ENCODE measurements around the gene TMEM63B.

Gene TMEM63B

DNA sequence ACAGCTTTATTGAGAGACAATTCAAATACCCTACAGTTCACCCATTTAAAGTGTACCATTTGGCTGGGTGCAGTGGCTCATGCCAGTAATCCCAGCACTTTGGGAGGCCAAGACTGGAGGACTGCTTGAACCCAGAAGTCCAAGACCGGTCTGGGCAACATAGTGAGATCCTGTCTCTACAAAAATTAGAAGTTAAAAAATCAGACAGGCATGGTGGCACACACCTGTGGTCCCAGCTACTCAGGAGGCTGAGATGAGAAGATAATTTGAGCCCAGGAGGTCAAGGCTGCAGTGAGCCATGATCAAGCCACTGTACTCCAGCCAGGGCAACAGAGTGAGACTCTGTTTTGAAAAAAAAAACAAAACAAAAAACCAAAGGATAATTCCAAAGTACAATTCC lies 40.2 kb downstream of the TMEM63B start:
- H3K27me3 ChIP-seq (ENCODE audit: insufficient read depth, low read length), result peaks cover 5% of the 10 kb centered on the region; the same call in 1 of the 2 replicates
- no peaks in the 10 kb centered on the region for H3K9me3 ChIP-seq (ENCODE audit: insufficient read depth, low read depth, low read length)
- H3K4me3 ChIP-seq (ENCODE audit: low read length), result no peak overlapping the region
- H3K36me3 ChIP-seq (ENCODE audit: insufficient read depth, low read depth, low read length), result no peaks in the 10 kb centered on the region
- peaks cover 4% of the 10 kb centered on the region; the same call in 1 of the 2 replicates for H3K4me1 ChIP-seq (ENCODE audit: insufficient read depth, low read length)
- no peak overlapping the region for H3K9ac ChIP-seq (ENCODE audit: low read depth, low read length)
- no peak overlapping the region for H3K27ac ChIP-seq (ENCODE audit: low read length)

DNA sequence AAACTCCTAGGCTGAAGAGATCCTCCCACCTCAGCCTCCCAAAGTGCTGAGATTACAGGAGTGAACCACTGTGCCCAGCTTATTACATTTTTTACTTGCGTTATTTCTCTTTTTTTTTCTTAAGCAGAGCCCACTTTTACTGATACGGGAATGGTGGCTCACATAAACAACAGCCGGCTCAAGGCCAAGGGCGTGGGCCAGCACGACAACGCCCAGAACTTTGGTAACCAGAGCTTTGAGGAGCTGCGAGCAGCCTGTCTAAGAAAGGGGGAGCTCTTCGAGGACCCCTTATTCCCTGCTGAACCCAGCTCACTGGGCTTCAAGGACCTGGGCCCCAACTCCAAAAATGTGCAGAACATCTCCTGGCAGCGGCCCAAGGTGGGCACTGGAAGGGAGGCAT lies 41.8 kb downstream of the TMEM63B start:
- Histone ChIP-seq H3K4me1 (ENCODE audit: insufficient read depth, low read length) (peaks cover 4% of the 10 kb centered on the region; the same call in 1 of the 2 replicates), H3K36me3 (ENCODE audit: insufficient read depth, low read depth, low read length) (no peaks in the 10 kb centered on the region), H3K4me3 (ENCODE audit: low read length) (no peak overlapping the region), H3K9ac (ENCODE audit: low read depth, low read length) (no peak overlapping the region), H3K9me3 (ENCODE audit: insufficient read depth, low read depth, low read length) (no peaks in the 10 kb centered on the region), H3K27me3 (ENCODE audit: insufficient read depth, low read length) (peaks cover 5% of the 10 kb centered on the region; the same call in 1 of the 2 replicates), H3K27ac (ENCODE audit: low read length) (no peak overlapping the region)

- peaks cover 4% of the 10 kb centered on the region; the same call in 1 of the 2 replicates for H3K4me1 ChIP-seq (ENCODE audit: insufficient read depth, low read length)
- no peak overlapping the region for H3K27ac ChIP-seq (ENCODE audit: low read length)
- no peaks in the 10 kb centered on the region for H3K36me3 ChIP-seq (ENCODE audit: insufficient read depth, low read depth, low read length)
- H3K9ac ChIP-seq (ENCODE audit: low read depth, low read length), result no peak overlapping the region
- no peak overlapping the region for H3K4me3 ChIP-seq (ENCODE audit: low read length)
- peaks cover 5% of the 10 kb centered on the region; the same call in 1 of the 2 replicates for H3K27me3 ChIP-seq (ENCODE audit: insufficient read depth, low read length)
- no peaks in the 10 kb centered on the region for H3K9me3 ChIP-seq (ENCODE audit: insufficient read depth, low read depth, low read length)
Observed at GRCh38 chr6:44169886-44170570, 42.7 kb downstream of the TMEM63B start.

GRCh38 chr6:44171899-44172546 lies 44.7 kb downstream of the TMEM63B start:
- Histone ChIP-seq H3K9me3 (ENCODE audit: insufficient read depth, low read depth, low read length) (no peaks in the 10 kb centered on the region), H3K4me3 (ENCODE audit: low read length) (no peak overlapping the region), H3K27ac (ENCODE audit: low read length) (no peak overlapping the region), H3K36me3 (ENCODE audit: insufficient read depth, low read depth, low read length) (no peaks in the 10 kb centered on the region), H3K27me3 (ENCODE audit: insufficient read depth, low read length) (peaks cover 5% of the 10 kb centered on the region; the same call in 1 of the 2 replicates), H3K4me1 (ENCODE audit: insufficient read depth, low read length) (peaks cover under 1% of the 10 kb centered on the region; the same call in 1 of the 2 replicates), H3K9ac (ENCODE audit: low read depth, low read length) (no peak overlapping the region)

- Histone ChIP-seq H3K4me1 (ENCODE audit: insufficient read depth, low read length) (no peaks in the 10 kb centered on the region), H3K9me3 (ENCODE audit: insufficient read depth, low read depth, low read length) (no peaks in the 10 kb centered on the region), H3K36me3 (ENCODE audit: insufficient read depth, low read depth, low read length) (no peaks in the 10 kb centered on the region), H3K4me3 (ENCODE audit: low read length) (no peak overlapping the region), H3K27ac (ENCODE audit: low read length) (no peak overlapping the region), H3K27me3 (ENCODE audit: insufficient read depth, low read length) (peaks cover 5% of the 10 kb centered on the region; the same call in 1 of the 2 replicates), H3K9ac (ENCODE audit: low read depth, low read length) (no peak overlapping the region)
Observed at GRCh38 chr6:44172731-44173500, 45.6 kb downstream of the TMEM63B start.

- no peaks in the 10 kb centered on the region for H3K27me3 ChIP-seq (ENCODE audit: insufficient read depth, low read length)
- no peaks in the 10 kb centered on the region for H3K4me1 ChIP-seq (ENCODE audit: insufficient read depth, low read length)
- no peak overlapping the region for H3K27ac ChIP-seq (ENCODE audit: low read length)
- no peak overlapping the region for H3K9ac ChIP-seq (ENCODE audit: low read depth, low read length)
- H3K36me3 ChIP-seq (ENCODE audit: insufficient read depth, low read depth, low read length), result no peaks in the 10 kb centered on the region
- no peaks in the 10 kb centered on the region for H3K9me3 ChIP-seq (ENCODE audit: insufficient read depth, low read depth, low read length)
- H3K4me3 ChIP-seq (ENCODE audit: low read length), result no peak overlapping the region
Observed at GRCh38 chr6:44176130-44176761, 48.9 kb downstream of the TMEM63B start.

GRCh38 chr6:44176762-44177509 lies 49.6 kb downstream of the TMEM63B start:
- Histone ChIP-seq H3K9me3 (ENCODE audit: insufficient read depth, low read depth, low read length) (no peaks in the 10 kb centered on the region), H3K27me3 (ENCODE audit: insufficient read depth, low read length) (no peaks in the 10 kb centered on the region), H3K4me1 (ENCODE audit: insufficient read depth, low read length) (no peaks in the 10 kb centered on the region), H3K9ac (ENCODE audit: low read depth, low read length) (no peak overlapping the region), H3K4me3 (ENCODE audit: low read length) (no peak overlapping the region), H3K36me3 (ENCODE audit: insufficient read depth, low read depth, low read length) (no peaks in the 10 kb centered on the region), H3K27ac (ENCODE audit: low read length) (no peak overlapping the region)

- Histone ChIP-seq H3K9me3 (ENCODE audit: insufficient read depth, low read depth, low read length) (no peaks in the 10 kb centered on the region), H3K4me3 (ENCODE audit: low read length) (no peak overlapping the region), H3K36me3 (ENCODE audit: insufficient read depth, low read depth, low read length) (no peaks in the 10 kb centered on the region), H3K27me3 (ENCODE audit: insufficient read depth, low read length) (no peaks in the 10 kb centered on the region), H3K27ac (ENCODE audit: low read length) (no peak overlapping the region), H3K4me1 (ENCODE audit: insufficient read depth, low read length) (no peaks in the 10 kb centered on the region), H3K9ac (ENCODE audit: low read depth, low read length) (no peak overlapping the region)
Observed at GRCh38 chr6:44177691-44178423, 50.5 kb downstream of the TMEM63B start.

DNA sequence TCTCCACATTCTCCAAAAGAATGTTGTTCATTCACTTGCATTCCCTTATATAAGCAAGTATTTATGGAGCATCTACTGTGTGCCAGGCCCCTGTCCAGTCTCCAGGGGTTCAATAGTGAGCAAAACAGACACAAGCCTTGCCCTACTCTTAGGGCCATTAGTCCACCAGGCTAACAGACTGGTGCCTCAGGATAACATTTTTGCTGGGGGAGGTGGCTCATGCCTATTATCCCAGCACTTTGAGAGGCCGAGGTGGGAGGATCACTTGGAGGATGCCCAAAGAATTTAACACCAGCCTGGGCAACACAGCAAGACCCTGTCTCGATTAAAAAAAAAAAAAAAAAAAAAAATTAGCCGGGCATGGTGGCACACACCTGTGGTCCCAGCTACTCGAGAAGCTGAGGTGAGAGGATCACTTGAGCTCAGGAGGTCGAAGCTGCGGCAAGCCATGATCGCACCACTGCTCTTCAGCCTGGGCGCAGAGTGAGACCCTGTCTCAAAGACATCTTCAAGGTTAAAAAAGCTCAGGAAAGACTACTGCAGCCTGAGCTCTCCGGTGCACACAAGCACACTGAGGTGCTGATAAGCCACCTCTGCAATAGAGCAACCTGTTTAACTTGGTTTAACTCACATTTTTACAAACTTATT lies 51.2 kb downstream of the TMEM63B start:
- Histone ChIP-seq H3K9me3 (ENCODE audit: insufficient read depth, low read depth, low read length) (no peaks in the 10 kb centered on the region), H3K4me1 (ENCODE audit: insufficient read depth, low read length) (no peaks in the 10 kb centered on the region), H3K4me3 (ENCODE audit: low read length) (no peak overlapping the region), H3K36me3 (ENCODE audit: insufficient read depth, low read depth, low read length) (no peaks in the 10 kb centered on the region), H3K27ac (ENCODE audit: low read length) (no peak overlapping the region), H3K27me3 (ENCODE audit: insufficient read depth, low read length) (no peaks in the 10 kb centered on the region), H3K9ac (ENCODE audit: low read depth, low read length) (no peak overlapping the region)

- no peaks in the 10 kb centered on the region for H3K4me1 ChIP-seq (ENCODE audit: insufficient read depth, low read length)
- no peak overlapping the region for H3K27ac ChIP-seq (ENCODE audit: low read length)
- no peak overlapping the region for H3K9ac ChIP-seq (ENCODE audit: low read depth, low read length)
- no peaks in the 10 kb centered on the region for H3K36me3 ChIP-seq (ENCODE audit: insufficient read depth, low read depth, low read length)
- no peaks in the 10 kb centered on the region for H3K9me3 ChIP-seq (ENCODE audit: insufficient read depth, low read depth, low read length)
- no peaks in the 10 kb centered on the region for H3K27me3 ChIP-seq (ENCODE audit: insufficient read depth, low read length)
- no peak overlapping the region for H3K4me3 ChIP-seq (ENCODE audit: low read length)
Observed at GRCh38 chr6:44179072-44179536, 51.8 kb downstream of the TMEM63B start.
